SK-N-SH (cell line): ENCODE results near the gene CREBZF.

ENCODE experiments used
- CTCF ChIP-seq: fragments of 200-600 bp; sonication (generic); IDR thresholded peaks from 2 replicates; pipeline ENCODE4 v1.6.1; 2017; ENCODE audit warnings: antibody characterized with exemption, mild to moderate bottlenecking, moderate library complexity
- FOXJ3 ChIP-seq: sonication (generic); formaldehyde crosslinking; IDR thresholded peaks from 2 replicates; pipeline ENCODE4 v1.5.1; 2020; ENCODE audit warnings: mild to moderate bottlenecking, missing genetic modification reagents
- RCOR1 ChIP-seq: fragments of 150-350 bp; IDR thresholded peaks from 2 replicates; pipeline ENCODE4 v1.6.1; 2017; ENCODE audit warnings: antibody characterized with exemption, low read length
- REST ChIP-seq: IDR thresholded peaks from 2 replicates; pipeline ENCODE4 v1.6.1; 2012; ENCODE audit warnings: mild to moderate bottlenecking, low read depth, low read length, moderate library complexity
- RFX5 ChIP-seq: IDR thresholded peaks from 2 replicates; pipeline ENCODE4 v1.6.1; 2012; ENCODE audit warnings: mild to moderate bottlenecking, improper control_type of control experiment, low read length
- TEAD4 ChIP-seq: IDR thresholded peaks from 2 replicates; pipeline ENCODE4 v1.4.0; 2012; ENCODE audit warnings: mild to moderate bottlenecking, borderline replicate concordance; ENCODE audit not compliant: insufficient read depth

- TF ChIP-seq CTCF, result no peak
- TF ChIP-seq RCOR1, result no peak
- TF ChIP-seq TEAD4, result no peak
- peak; percentile 69 for TF ChIP-seq RFX5
- TF ChIP-seq FOXJ3 (CRISPR knock-in tag), result no peak
- no peak for TF ChIP-seq REST
Measured at GRCh38 chr11:85685820-85686459, 21.0 kb upstream of the CREBZF start, which contains the start of gene CCDC89.
